HG02610 (cell line): ENCODE data around the gene CYP4F2.
"Not testable (repeated sequence)": the region's sequence is repeated elsewhere in the genome, so short reads cannot be mapped to it uniquely, and the experiment has no call there.

Experiments used
- ATAC-seq: cut with Tn5 transposase; IDR thresholded peaks from one replicate; pipeline ENCODE4 v1.9.1; 2021; ENCODE audit warnings: mild to moderate bottlenecking, moderate library complexity; ENCODE audit not compliant: unreplicated experiment

CYP4F2 gene

GRCh38 chr19:15860522-15860921, 37.4 kb downstream of the CYP4F2 start:
- ATAC-seq = no peak

DNA sequence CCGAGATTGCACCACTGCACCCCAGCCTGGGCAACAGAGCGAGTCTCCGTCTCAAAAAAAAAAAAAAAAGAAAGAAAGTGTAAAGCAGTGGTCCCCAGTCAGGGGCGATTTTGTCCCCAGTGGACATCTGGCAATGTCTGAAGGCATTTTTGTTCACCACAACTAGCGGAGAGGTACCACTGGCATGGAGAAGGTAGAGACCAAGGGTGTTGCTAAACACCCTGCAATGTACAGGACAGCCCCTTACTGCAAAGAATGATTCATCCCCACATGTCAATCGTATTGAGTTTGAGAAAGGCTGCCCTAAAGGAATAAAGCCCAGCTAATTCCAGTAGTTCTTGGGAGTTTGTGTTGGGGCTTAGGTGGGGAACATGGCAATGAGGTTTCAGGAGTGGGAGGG, 38.7 kb downstream of the CYP4F2 start:
- ATAC-seq = no peak

DNA sequence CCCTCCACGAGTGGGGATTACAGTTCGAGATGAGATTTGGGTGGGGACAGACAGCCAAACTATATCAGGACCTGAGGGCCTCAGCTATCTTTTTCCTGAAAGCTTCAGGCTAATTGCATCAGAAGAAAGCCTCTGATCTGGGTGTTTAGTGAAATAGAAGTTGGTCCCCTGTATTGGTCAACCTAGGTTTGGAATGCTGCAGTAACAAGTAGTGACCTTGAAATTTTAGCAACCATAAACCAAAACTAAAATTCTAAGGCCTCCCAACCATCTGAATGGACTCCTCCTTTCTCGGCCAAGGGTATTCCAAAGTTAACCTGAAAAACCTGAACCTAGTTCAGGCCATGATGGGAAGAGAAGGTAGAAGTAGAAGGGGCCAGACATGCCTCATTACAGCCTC, 47.5 kb downstream of the CYP4F2 start:
- no peak for ATAC-seq

DNA sequence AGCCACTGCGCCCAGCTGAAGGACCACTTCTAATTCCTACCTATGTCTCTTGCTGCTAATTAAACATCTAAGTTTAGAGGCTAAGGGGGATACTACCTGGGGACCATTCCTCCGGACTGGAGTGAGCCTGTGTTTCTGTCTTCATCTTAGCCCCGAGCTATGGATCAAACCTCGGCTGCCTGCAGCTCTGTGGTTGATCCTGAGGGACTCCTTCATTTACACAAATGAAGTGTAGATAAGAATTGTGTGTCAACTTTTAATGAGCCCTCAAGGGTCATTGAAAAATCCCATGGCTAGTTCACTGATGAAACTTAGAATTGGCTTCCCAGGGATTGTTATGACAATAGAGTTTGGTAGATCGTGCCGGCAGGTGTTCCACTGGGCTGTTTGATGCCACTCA, 51.0 kb downstream of the CYP4F2 start:
- no peak for ATAC-seq

DNA sequence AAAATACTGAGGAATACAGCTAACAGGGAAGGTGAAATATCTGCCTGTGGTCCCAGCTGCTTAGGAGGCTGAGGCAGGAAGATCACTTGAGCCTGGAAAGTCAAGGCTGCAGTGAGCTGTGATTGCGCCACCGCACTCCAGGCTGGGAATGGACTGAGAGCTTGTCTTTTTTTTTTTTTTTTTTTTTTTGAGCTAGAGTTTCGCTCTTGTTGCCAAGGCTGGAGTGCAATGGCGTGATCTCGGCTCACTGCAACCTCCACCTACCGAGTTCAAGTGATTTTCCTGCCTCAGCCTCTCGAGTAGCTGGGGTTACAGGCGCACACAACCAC, 54.0 kb downstream of the CYP4F2 start:
- not testable (repeated sequence) for ATAC-seq

- ATAC-seq = no peak
Measured at GRCh38 chr19:15843203-15843893, 54.5 kb downstream of the CYP4F2 start.

GRCh38 chr19:15841875-15842569, 55.9 kb downstream of the CYP4F2 start:
- no peak for ATAC-seq

DNA sequence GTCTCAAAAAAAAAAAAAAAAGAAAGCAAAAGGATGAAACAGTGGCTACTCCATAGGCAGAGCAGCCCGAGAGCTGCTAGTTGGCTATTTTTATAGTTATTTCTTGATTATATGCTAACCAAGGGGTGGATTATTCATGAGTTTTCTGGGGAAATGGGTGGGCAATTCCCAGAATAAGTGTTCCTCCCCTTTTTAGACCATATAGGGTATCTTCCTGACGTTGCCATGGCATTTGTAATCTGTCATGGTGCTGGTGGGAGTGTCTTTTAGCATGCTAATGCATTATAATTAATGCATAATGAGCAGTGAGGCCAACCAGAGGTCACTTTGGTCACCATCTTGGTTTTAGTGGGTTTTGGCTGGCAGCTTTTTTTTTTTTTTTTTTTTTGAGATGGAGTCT, 57.0 kb downstream of the CYP4F2 start:
- ATAC-seq = no peak

DNA sequence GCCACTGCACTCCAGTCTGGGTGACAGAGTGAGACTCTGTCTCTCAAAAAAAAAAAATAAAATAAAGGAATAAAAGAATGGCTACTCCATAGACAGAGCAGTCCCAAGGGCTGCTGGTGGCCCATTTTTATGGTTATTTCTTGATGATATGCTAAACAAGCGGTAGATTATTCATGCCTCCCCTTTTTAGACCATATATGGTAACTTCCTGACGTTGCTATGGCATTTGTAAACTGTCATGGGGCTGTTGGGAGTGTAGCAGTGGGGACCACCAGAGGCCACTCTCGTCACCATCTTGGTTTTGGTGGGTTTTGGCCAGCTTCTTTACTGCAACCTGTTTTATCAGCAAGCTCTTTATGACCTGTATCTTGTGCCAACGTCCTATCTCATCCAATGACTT, 58.0 kb downstream of the CYP4F2 start:
- not testable (repeated sequence) for ATAC-seq

- ATAC-seq = no peak
Measured at GRCh38 chr19:15838351-15838750, 59.5 kb downstream of the CYP4F2 start.

DNA sequence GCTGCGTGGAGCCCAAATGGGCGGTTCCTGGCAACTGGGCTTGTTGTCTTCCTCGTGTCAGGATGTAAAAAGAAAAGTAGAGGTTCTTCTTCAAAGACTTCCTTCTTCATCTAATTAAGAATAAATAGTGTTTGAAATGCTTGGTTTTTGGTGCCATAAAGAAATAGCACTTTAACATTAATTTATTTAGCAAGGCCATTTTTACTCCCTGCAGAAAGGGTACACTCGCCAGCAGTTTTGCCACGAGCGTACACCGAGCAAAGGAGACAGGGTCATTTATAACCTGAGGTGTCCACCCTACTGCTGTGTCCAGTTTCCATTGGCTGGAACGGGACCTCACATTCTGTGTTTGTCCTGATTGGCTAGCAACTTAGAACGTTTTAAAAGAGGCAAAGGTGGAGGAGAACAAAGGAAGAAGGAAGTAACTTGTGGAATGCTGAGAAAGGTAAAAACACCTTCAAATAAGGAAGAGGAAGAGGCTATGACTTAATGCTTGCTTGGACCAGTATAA, 60.6 kb downstream of the CYP4F2 start:
- no peak for ATAC-seq

GRCh38 chr19:15836330-15837220, 61.3 kb downstream of the CYP4F2 start:
- peak; percentile 93 for ATAC-seq

GRCh38 chr19:15835565-15836329, 62.1 kb downstream of the CYP4F2 start:
- ATAC-seq = not testable (repeated sequence)

DNA sequence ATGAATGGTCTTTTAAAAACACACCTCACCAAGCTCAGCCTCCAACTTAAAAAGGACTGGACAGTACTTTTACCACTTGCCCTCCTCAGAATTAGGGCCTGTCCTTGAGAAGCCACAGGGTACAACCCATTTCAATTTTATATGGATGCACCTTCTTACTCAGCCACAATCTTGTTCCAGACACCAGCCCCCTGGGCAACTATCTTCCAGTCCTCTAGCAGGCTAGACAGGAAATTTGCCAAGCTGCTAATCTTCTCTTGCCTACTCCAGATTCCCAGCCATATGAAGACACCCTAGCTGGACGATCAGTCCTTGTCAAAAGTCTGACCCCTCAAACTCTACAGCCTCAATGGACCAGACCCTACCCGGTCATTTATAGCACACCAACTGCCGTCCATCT, 63.6 kb downstream of the CYP4F2 start:
- ATAC-seq = not testable (repeated sequence)

DNA sequence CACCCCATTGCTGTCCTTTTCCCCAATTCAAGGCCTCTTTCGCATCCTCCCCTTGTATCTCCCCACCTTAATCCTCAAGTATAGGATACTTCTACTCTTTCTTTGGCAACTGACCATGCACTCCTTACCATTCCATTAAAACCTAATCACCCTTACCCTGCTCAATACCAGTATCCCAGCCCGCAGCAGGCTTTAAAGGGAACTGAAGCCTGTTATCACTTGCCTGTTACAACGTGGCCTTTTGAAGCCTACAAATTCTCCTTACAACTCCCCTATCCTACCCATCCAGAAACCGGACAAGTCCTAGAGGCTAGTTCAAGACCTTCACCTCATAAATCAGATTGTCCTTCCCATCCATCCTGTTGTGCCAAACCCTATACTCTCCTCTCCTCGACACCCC, 66.2 kb downstream of the CYP4F2 start:
- no peak for ATAC-seq

DNA sequence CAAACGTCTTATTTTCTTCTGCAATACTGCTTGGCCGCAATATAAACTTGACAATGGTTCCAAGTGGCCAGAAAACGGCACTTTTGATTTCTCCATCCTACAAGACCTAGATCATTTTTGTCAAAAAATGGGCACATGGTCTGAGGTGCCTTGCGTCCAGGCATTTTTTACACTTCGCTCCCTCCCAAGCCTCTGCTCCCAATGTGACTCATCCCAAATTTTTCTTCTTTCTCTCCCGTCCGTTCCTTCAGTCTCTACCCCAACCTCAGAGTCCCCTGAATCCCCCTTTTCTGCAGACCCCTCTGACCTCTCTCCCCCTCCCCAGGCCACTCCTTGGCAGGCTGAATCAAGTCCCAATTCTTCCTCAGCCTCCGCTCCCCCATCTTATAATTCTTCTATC, 68.1 kb downstream of the CYP4F2 start:
- ATAC-seq = no peak

DNA sequence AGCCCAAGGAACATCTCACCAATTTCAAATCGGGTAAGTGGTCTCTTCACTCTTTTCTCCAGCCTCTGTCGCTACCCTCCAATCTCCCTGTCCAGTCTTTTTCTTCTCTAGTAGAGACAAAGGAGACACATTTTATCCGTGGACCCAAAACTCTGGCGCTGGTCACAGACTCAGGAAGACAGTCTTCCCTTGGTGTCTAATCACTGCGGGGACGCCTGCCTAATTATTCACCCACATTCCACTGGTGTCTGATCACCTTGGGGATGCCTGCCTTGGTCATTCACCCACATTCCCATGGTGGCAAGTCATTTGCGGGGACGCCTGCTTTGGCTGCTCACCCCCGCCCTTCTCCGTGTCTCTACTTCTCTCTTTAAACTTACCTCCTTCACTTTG, 68.6 kb downstream of the CYP4F2 start:
- no peak for ATAC-seq

- not testable (repeated sequence) for ATAC-seq
Measured at GRCh38 chr19:15828611-15829305, 69.1 kb downstream of the CYP4F2 start.

GRCh38 chr19:15828121-15828610, 69.7 kb downstream of the CYP4F2 start:
- ATAC-seq = no peak
